Right lobe of liver (tissue), 6 donors: ENCODE measurements around the gene TRANK1. TPM values are rescaled to one million over a fixed set of nuclear protein-coding genes. Genes with fewer than 3 reads are reported as not detected.

ENCODE experiments used
- ATAC-seq, 4 donors: fragments of 200-7000 bp; cut with Tn5 transposase; one replicate each; pipeline ENCODE4 v1.9.1; 2020; ENCODE audit warnings: mild to moderate bottlenecking in 4 of 4, moderate library complexity in 4 of 4
- DNase-seq, 3 donors: peaks; one replicate each; pipeline ENCODE4 v3.0.0-alpha.2; 2020
- H3K27ac ChIP-seq, 3 donors: fragments of 200-600 bp; one replicate each; pipeline ENCODE4 v1.8.0; 2022
- H3K27me3 ChIP-seq, 2 donors: fragments of 200-600 bp; one replicate each; pipeline ENCODE4 v1.8.0; 2022
- H3K36me3 ChIP-seq, 4 donors: fragments of 200-600 bp; sonication (generic) in 1 of 4; one replicate each; pipeline versions ENCODE4 v1.5.1 to v1.8.0; 2017 to 2022; ENCODE audit warnings: control low read depth in 1 of 4
- H3K4me1 ChIP-seq, 4 donors: fragments of 200-600 bp; sonication (generic) in 1 of 4; one replicate each; pipeline versions ENCODE4 v1.5.1 to v1.8.0; 2017 to 2022; ENCODE audit warnings: control low read depth in 1 of 4
- H3K4me3 ChIP-seq, 3 donors: fragments of 200-600 bp; one replicate each; pipeline ENCODE4 v1.8.0; 2022
- H3K9me3 ChIP-seq, 4 donors: fragments of 200-600 bp; sonication (generic) in 1 of 4; one replicate each; pipeline versions ENCODE4 v1.5.1 to v1.8.0; 2017 to 2022; ENCODE audit warnings: control low read depth in 1 of 4
- POLR2A ChIP-seq: fragments of 450-650 bp; IDR thresholded peaks from one replicate; pipeline ENCODE4 v1.6.1; 2017; ENCODE audit warnings: antibody characterized with exemption, mild to moderate bottlenecking
- WGBS: methylation state at CpG from one replicate; pipeline ENCODE4 v1.1.6; 2018; ENCODE audit warnings: low coverage, low lambda C conversion rate; ENCODE audit not compliant: insufficient coverage; ENCODE audit errors: missing lambda C conversion rate; 5-methylcytosine and 5-hydroxymethylcytosine counted together
- intact Hi-C, 2 donors: fragments of 100-400 bp; cut with DNase I; formaldehyde crosslinking; loops; one replicate each; pipeline versions ENCODE4 v1.11.2 to v1.14.1; 2022
- total RNA-seq, 6 experiments: library from RNA; depleted of rRNA in 2 of 6; stranded (reverse); fragments of >200 nt in 2 of 6; fragmentation: NEBNext Ultra II Directional in 3 of 6; extraction: Animal tissue kit (Norgen Biotek cat#: 25700) in 3 of 6; gene quantifications; one replicate each; pipeline versions ENCODE4 v1.1.0 to v1.2.4, GENCODE V29; 2016 to 2023
- TF ChIP-seq, protein P1 (sequence below), 4 donors: fragments of 200-600 bp in 3 of 4; fragments of 450-650 bp in 1 of 4; IDR thresholded peaks; one replicate each; pipeline versions ENCODE4 v1.5.1 to v1.8.0; 2016 to 2022; ENCODE audit warnings: antibody characterized with exemption in 4 of 4, mild to moderate bottlenecking in 2 of 4
- donor health status: DM: no; HTN: yes; CAD: no.
- donor health status: DM: no; HTN: no; CAD: no.
- donor health status: DM: no; HTN: no; CAD: no.
- donor health status: DM: no; HTN: yes; CAD: no.
- donor health status: DM: no; HTN: yes; CAD: no.

TRANK1 gene
- total RNA-seq, 6 experiments from 2014 or later = 8.8 to 33.9 (median 19.6) TPM

DNA sequence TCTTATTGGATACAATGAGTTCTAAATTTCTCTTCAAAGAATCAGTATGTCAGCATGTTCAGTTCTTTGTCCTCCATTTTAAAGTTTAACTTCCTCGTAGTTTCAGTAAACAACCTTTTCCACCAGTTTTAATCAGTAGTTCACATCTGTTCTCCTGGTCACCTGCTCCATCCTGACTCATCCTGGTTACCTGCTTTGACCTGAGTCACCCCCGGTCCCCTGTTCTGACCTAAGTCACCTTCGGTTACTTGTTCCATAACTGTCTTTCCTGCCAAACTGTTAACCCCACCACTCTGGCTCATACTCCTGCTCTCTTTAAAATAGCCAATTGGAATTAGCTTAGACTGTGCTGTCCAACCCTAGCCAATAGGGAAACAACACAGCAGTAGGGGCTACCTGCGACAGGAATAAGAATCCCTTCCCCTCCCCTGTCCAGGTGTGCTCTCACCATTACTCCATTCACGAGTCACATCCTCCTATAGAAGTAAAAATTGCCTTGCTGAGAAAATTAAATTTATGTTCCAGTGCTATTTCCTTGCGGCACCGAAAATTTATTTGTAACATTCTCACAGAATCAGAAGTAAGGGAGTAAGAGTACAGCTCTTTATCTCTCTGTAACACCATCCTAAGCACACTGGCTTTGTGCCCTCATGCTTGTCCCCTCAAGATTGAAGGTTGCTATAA, 23.8 kb downstream of the TRANK1 start:
- DNase-seq (no peak), ATAC-seq (peak in 1 of 4 donors; percentile 36)
- no peaks in the 10 kb centered on the region for H3K27me3 ChIP-seq
- intact Hi-C loops = no loop called here
- H3K36me3 ChIP-seq = no peaks in the 10 kb centered on the region
- H3K9me3 ChIP-seq = peaks cover 0 to 6% (median 0%) of the 10 kb centered on the region in 4 donors
- peaks cover 0 to 19% (median 5%) of the 10 kb centered on the region in 4 donors for H3K4me1 ChIP-seq
- peak overlapping the region in 2 of 3 donors; percentile 37 to 69 for H3K27ac ChIP-seq
- WGBS = 75% methylated on average over 7 of the region's 7 CpGs
- H3K4me3 ChIP-seq = no peak overlapping the region
- TF ChIP-seq POLR2A = no peak
- TF ChIP-seq, protein P1, sequence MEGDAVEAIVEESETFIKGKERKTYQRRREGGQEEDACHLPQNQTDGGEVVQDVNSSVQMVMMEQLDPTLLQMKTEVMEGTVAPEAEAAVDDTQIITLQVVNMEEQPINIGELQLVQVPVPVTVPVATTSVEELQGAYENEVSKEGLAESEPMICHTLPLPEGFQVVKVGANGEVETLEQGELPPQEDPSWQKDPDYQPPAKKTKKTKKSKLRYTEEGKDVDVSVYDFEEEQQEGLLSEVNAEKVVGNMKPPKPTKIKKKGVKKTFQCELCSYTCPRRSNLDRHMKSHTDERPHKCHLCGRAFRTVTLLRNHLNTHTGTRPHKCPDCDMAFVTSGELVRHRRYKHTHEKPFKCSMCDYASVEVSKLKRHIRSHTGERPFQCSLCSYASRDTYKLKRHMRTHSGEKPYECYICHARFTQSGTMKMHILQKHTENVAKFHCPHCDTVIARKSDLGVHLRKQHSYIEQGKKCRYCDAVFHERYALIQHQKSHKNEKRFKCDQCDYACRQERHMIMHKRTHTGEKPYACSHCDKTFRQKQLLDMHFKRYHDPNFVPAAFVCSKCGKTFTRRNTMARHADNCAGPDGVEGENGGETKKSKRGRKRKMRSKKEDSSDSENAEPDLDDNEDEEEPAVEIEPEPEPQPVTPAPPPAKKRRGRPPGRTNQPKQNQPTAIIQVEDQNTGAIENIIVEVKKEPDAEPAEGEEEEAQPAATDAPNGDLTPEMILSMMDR (IDR thresholded peaks at IDR 0.05) = no peak

DNA sequence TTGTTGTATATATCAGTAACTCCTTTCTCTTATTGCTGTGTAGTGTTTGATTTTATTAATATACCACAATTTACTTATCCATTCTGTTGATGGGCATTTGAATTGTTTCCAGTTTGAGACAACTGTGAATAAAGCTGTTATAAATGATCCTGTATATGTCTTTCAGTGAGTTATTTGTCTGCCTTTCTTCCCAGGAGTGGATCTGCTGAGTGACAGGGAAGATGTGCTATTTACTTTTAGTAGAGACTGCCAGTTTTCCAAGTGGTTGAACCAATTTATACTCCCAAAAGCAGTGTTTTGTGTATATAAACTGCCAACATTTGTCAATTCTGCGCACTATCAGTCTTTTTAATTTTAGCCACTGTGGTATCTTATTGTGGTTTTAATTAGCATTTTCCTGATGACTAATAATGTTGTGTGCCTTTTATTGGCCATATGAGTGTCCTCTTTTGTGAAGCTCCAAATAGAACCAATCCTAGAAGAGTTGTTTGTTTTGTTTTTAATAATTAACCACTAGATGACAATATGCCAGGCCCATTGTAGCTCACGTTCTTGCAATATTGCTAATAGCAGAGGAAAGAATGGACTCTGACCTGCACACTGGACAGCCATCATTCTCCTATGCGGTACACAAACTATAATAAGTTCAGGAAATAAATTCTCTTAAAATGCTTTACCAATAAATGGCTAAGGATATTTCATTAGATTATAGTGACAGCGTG, 25.3 kb downstream of the TRANK1 start:
- H3K4me1 ChIP-seq = peaks cover 0 to 16% (median 5%) of the 10 kb centered on the region in 4 donors

GRCh38 chr3:36918050-36918449, 26.8 kb downstream of the TRANK1 start:
- ATAC-seq (no peak), DNase-seq (no peak)
- H3K36me3 ChIP-seq = no peaks in the 10 kb centered on the region
- H3K4me3 ChIP-seq = no peak overlapping the region
- H3K27ac ChIP-seq = no peak overlapping the region
- TF ChIP-seq, protein P1 (IDR thresholded peaks at IDR 0.05) = no peak
- TF ChIP-seq POLR2A = no peak
- intact Hi-C loops = no loop called here
- peaks cover 0 to 6% (median 0%) of the 10 kb centered on the region in 4 donors for H3K9me3 ChIP-seq
- no peaks in the 10 kb centered on the region for H3K27me3 ChIP-seq
- WGBS = 68% methylated on average over 2 of the region's 2 CpGs
- H3K4me1 ChIP-seq = peaks cover 0 to 16% (median 5%) of the 10 kb centered on the region in 4 donors

More for the DNA sequence above, 25.3 kb downstream of the TRANK1 start:
- TF ChIP-seq POLR2A = no peak
- TF ChIP-seq, protein P1 (IDR thresholded peaks at IDR 0.05) = no peak
- H3K9me3 ChIP-seq = peaks cover 0 to 6% (median 0%) of the 10 kb centered on the region in 4 donors
- intact Hi-C loops = no loop called here
- WGBS = 37% methylated on average over 4 of the region's 4 CpGs
- no peaks in the 10 kb centered on the region for H3K27me3 ChIP-seq
- no peaks in the 10 kb centered on the region for H3K36me3 ChIP-seq
- H3K27ac ChIP-seq = peak overlapping the region; percentile 29 to 69 (median 37)
- H3K4me3 ChIP-seq = no peak overlapping the region
- ATAC-seq = peak; percentile 87 to 97 (median 90)
- DNase-seq = no peak

DNA sequence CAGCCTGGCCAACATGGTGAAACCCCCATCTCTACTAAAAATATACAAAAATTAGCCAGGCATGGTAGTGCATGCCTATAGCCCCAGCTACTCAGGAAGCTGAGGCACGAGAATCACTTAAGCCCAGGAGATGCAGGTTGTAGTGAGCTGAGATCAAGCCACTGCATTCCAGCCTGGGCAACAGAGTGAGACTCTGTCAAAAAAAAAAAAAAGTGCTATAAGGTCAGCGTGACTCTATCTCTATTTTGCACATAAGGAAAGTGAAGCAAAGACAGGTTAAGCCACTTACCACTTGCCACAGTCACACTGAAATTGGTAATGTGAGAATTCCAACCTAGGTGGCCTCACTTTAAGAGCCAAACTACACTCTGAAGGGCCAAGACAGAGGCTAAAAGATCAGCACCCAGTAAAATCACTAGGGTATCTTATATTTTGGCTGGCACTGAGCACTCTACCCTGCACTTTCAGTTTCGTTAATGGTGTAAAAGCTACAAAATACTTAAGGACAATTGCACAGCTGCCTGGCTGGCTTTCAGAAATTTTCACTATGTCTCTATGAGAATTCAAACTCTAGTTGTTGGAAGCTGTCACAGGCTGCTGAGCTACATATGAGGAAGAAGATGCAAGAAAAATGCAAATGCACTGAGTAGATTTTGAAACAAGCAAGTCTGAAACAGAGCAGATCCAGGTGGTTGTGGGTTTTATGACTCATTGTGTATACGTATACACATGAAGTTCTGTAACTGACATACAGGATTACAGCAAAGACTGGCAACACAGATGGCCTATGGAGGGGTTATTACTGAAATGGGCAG, 32.7 kb downstream of the TRANK1 start:
- ATAC-seq = peak; percentile 35 to 74 (median 48)
- peak in 1 of 3 donors; percentile 17 for DNase-seq
- peaks cover 0 to 14% (median 2%) of the 10 kb centered on the region in 4 donors for H3K4me1 ChIP-seq
- H3K9me3 ChIP-seq = no peaks in the 10 kb centered on the region
- H3K4me3 ChIP-seq = no peak overlapping the region
- H3K36me3 ChIP-seq = no peaks in the 10 kb centered on the region
- no peaks in the 10 kb centered on the region for H3K27me3 ChIP-seq
- H3K27ac ChIP-seq = peak overlapping the region in 2 of 3 donors; percentile 52 to 70
- intact Hi-C loops = no loop called here
- WGBS = 19% methylated on average over 3 of the region's 4 CpGs
- no peak for TF ChIP-seq POLR2A
- TF ChIP-seq, protein P1 (IDR thresholded peaks at IDR 0.05) = peak in 1 of 4 donors; percentile 7
